Measurements from ENCODE around the gene TCEA3.

The TCEA3 gene

DNA sequence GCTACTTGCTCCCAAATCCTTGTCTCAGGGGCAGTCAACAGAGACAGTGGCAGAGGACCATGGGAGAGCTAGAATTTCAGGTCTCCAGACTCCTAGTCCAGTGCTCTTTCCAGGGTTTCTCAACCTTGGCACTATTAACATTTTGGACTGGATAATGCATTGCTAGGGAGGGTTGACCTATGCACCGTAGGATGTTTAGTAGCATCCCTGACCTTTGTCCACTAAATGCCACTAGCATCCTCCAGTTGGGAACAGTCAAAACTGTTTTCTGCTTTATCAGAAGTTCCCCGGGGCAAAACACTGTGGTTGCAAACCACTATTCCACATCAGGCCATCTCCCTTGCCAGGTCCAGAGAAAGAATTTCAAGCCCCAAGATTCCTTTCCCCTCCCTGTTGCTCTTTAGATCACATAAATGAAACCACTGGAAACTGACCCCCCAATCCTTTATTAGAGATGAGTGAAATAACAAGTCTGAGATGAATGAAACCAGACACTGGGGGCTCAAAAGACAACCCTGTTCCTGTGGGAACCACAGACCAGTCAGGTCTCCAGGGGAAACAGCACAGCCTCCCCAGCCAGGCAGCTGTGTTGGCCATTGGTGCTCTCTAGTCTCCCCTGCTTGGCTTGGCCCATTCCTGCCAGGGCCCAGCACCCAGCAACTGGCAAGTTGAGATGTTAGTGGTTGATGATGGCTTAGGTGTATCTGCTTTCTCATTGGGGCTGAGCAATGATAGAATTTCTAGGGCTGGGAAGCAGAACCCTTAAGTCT, 3.8 kb upstream of the TCEA3 start:
- FAIRE-seq = no peak
- TF ChIP-seq, protein P1, sequence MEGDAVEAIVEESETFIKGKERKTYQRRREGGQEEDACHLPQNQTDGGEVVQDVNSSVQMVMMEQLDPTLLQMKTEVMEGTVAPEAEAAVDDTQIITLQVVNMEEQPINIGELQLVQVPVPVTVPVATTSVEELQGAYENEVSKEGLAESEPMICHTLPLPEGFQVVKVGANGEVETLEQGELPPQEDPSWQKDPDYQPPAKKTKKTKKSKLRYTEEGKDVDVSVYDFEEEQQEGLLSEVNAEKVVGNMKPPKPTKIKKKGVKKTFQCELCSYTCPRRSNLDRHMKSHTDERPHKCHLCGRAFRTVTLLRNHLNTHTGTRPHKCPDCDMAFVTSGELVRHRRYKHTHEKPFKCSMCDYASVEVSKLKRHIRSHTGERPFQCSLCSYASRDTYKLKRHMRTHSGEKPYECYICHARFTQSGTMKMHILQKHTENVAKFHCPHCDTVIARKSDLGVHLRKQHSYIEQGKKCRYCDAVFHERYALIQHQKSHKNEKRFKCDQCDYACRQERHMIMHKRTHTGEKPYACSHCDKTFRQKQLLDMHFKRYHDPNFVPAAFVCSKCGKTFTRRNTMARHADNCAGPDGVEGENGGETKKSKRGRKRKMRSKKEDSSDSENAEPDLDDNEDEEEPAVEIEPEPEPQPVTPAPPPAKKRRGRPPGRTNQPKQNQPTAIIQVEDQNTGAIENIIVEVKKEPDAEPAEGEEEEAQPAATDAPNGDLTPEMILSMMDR (IDR thresholded peaks at IDR 0.05; ENCODE audit: insufficient read depth, missing control alignments) = no peak

DNA sequence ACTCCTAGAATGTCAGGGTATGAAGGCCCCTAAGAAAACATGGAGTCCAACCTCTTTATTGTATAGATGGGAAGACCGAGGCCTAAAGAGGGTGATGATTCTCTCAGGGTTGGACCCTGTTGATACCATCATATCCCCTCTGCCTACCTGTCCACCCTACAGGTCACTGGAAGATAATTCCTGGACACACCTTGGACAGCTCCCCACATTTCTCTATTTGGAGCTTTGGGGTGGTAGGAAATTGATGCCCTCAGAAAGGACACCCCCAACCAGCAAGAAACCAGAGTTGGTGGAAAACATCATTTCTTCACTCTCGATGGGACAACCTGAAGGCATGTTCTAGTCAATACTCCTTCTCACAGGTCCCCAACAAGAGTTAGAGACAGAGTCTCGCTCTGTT, 3.0 kb upstream of the TCEA3 start:
- DNase-seq (ENCODE audit: insufficient read length, low spot score) = no peak
- FAIRE-seq = no peak
- TF ChIP-seq, protein P1 (IDR thresholded peaks at IDR 0.05; ENCODE audit: insufficient read depth, missing control alignments) = no peak

More for the DNA sequence above, 3.8 kb upstream of the TCEA3 start:
- no peak for DNase-seq (ENCODE audit: insufficient read length, low spot score)

DNA sequence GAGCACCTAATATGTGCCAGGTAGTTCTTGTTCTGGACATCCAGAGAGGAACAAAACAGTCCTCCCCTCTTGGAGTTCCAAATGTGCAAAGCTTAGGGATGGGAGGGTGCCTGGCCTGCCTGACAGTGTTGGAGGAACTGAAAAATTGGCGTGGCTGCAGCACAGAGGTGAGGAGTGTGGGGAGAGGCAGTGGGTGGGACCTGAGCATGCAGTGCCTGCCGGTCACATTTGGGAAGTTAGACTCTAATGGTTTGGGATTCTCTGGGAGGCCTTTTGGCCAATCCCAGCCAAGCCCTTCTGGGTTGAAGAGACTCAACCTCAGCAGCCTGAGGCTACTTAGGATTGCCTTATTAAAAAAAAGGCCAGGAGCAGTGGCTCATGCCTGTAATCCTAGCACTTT, 2.3 kb upstream of the TCEA3 start:
- FAIRE-seq (no peak), DNase-seq (ENCODE audit: insufficient read length, low spot score) (no peak)
- TF ChIP-seq, protein P1 (IDR thresholded peaks at IDR 0.05; ENCODE audit: insufficient read depth, missing control alignments) = no peak

DNA sequence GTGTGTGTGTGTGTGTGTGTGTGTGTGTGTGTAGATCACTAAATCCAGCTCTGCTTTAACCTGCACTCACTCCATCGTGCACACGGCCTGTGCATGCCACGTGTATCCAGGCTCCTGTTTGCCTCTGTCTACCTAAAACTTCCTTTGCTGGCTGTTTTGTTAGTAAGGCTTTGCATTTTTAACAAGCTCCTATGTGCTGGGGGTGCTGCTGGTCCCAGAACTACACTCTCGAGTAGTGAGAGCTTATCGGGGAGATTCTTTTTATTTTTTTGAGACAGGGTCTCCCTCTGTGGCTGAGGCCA, 596 bp upstream of the TCEA3 start:
- TF ChIP-seq, protein P1 (IDR thresholded peaks at IDR 0.05; ENCODE audit: insufficient read depth, missing control alignments) = no peak

DNA sequence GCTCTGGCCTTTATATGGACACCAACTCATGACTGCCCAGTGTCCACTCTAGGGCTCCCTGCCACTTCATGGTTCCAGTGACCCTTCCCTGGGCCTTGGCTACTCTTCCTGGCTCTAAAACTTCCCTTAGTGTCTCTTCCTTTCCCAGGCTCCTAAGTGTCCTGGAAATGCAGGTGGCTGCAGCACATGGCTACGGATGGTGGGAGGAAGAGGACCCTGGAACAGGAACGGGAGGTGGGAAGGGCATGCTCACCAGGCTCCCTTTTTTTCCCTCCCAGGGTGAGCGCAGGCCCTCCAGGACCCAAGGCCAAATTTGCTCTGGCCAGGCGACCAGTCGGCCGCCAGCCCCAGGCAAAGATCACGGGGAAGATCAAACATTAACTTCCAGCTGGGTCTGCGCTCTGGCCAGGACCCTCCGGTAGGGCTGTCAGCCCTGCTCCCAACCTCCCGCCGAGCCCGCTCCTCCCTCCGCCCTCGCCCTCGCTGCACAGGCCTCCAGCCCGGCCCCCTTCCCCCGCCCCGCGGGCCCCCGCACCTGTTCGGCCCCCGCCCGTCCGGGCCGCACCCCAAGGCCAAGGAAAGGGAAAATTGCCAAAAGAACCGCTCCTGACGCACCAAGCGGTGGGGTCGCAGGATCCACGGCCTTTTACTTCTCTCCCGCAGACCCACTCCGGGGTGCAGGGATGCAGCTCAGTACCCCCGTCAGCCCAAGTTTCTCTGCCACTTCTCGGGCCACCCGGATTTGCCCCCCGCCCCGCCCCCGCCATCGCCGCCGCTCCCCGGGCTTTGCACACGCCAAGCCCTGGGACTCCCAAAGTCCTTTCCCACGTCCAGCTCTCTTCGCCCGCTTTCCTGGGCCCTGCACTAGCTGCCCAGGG, 894 bp downstream of the TCEA3 start:
- TF ChIP-seq, protein P1 (IDR thresholded peaks at IDR 0.05; ENCODE audit: insufficient read depth, missing control alignments) = no peak
- DNase-seq (ENCODE audit: insufficient read length, low spot score) (no peak), FAIRE-seq (no peak)

More for the DNA sequence above, 596 bp upstream of the TCEA3 start:
- FAIRE-seq = no peak
- DNase-seq (ENCODE audit: insufficient read length, low spot score) = no peak

DNA sequence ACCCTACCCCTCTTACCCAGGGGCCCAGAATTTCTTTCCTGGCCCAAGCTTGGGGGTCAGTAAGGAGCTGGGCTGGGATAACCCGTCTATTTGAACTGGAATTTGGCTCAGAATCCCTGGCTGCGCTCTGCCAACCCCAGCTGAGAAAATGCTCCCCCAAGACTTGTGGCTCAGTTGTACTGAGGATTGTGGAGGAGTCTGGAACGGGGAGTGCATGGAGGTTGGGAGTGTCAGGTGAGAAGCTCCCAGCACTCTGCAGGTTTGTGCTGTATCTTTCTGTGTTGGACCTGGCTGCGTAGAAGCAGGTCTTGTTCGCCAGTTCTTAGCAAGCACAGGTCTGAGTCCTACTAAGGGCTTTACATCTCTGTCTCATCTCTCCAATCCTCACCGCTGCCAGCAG, 1.6 kb downstream of the TCEA3 start:
- DNase-seq (ENCODE audit: insufficient read length, low spot score) (no peak), FAIRE-seq (no peak)
- TF ChIP-seq, protein P1 (IDR thresholded peaks at IDR 0.05; ENCODE audit: insufficient read depth, missing control alignments) = no peak
